Measurements from ENCODE around the gene SLMAP.

DNA sequence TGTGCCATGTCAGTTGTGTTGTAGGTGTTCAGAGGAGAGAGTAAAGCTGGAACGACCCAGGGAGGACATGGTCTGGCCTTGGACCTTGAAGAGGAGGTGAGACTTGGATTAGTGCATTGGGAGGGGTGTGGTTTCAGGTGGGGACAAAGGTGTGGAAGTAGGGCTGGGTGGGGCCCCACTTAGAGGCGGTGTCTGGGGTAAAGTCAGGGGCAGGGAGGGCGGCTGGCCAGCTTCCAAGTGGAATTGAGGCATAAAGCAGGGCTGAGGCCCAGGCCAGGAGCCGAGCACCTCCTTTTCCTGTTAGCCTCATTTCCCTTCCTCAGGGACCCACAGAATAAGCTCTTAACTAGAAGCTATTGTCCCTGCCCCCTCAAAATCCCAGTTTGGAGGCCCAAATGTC, 215.9 kb downstream of the SLMAP start:
- TF ChIP-seq, protein P1, sequence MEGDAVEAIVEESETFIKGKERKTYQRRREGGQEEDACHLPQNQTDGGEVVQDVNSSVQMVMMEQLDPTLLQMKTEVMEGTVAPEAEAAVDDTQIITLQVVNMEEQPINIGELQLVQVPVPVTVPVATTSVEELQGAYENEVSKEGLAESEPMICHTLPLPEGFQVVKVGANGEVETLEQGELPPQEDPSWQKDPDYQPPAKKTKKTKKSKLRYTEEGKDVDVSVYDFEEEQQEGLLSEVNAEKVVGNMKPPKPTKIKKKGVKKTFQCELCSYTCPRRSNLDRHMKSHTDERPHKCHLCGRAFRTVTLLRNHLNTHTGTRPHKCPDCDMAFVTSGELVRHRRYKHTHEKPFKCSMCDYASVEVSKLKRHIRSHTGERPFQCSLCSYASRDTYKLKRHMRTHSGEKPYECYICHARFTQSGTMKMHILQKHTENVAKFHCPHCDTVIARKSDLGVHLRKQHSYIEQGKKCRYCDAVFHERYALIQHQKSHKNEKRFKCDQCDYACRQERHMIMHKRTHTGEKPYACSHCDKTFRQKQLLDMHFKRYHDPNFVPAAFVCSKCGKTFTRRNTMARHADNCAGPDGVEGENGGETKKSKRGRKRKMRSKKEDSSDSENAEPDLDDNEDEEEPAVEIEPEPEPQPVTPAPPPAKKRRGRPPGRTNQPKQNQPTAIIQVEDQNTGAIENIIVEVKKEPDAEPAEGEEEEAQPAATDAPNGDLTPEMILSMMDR (IDR thresholded peaks at IDR 0.05; ENCODE audit: low read length), result no peak
- TF ChIP-seq EZH2 (optimal IDR thresholded peaks at IDR 0.05; ENCODE audit: low read depth, low read length), result no peak
- no peak for TF ChIP-seq EZH2phosphoT487 (IDR thresholded peaks at IDR 0.05; ENCODE audit: low read length)

Data from MM.1S (cell line).